ENCODE measurements around the gene HOXD11. TPM values are rescaled to one million over a fixed set of nuclear protein-coding genes. Genes with fewer than 3 reads are reported as not detected.

The HOXD11 gene
- total and polyA plus RNA-seq, 2 donors (not counting 3 experiments of a cell fraction or from before 2014, with no cell fraction given): not detected

- H3K36me3 ChIP-seq (ENCODE audit: control insufficient read depth in 2 of 2, extremely low read depth in 1 of 2, insufficient read depth in 2 of 2, low read length in 2 of 2): no peaks in the 10 kb centered on the region
- no peaks in the 10 kb centered on the region for H3K4me1 ChIP-seq (ENCODE audit: control insufficient read depth, extremely low read depth, insufficient read depth, low read length)
- no peak overlapping the region for H3K4me3 ChIP-seq (replicated peaks in 1 of 3; ENCODE audit: insufficient read depth in 1 of 3, low read depth in 1 of 3, low read length in 3 of 3)
- BruUV-seq (replicated peaks): no TSS peak
- H3K27ac ChIP-seq (ENCODE audit: insufficient read depth, low read depth, low read length): no peak overlapping the region
- H3K79me2 ChIP-seq (ENCODE audit: control insufficient read depth, insufficient read depth, low read length): no peaks in the 10 kb centered on the region
- H2AFZ ChIP-seq (ENCODE audit: low read depth, low read length): no peak overlapping the region
- H3K27me3 ChIP-seq (ENCODE audit: control insufficient read depth in 2 of 2, insufficient read depth in 2 of 2, low read length in 2 of 2): peaks cover 78 to 97% of the 10 kb centered on the region in 2 experiments
- no peaks in the 10 kb centered on the region for H3K9me3 ChIP-seq (replicated peaks; ENCODE audit: control insufficient read depth, insufficient read depth, low read length)
- H3K4me2 ChIP-seq (ENCODE audit: insufficient read depth, low read length): no peak overlapping the region
- TF ChIP-seq EZH2 (IDR thresholded peaks at IDR 0.05; ENCODE audit: borderline replicate concordance, low read depth, low read length, severe bottlenecking) (peak; percentile 7), FOS (IDR thresholded peaks at IDR 0.05; ENCODE audit: borderline replicate concordance, insufficient read depth, low read length) (no peak)
- no peak for DNase-seq (ENCODE audit: low read depth, low spot score)
- no peak overlapping the region for H3K9ac ChIP-seq (replicated peaks; ENCODE audit: extremely low read depth, insufficient read depth, low read length)
- dilution Hi-C loops (cut with MboI; ENCODE audit: extremely low pct_ligation_motif_present, low sequenced_read_pairs) (no loop called here), intact Hi-C loops (cut with micrococcal nuclease) (no loop called here)
- no peak for FAIRE-seq
- H3K9me1 ChIP-seq (replicated peaks; ENCODE audit: control insufficient read depth, extremely low read depth, insufficient read depth, low read length): no peaks in the 10 kb centered on the region
- H4K20me1 ChIP-seq (replicated peaks; ENCODE audit: control insufficient read depth, extremely low read depth, insufficient read depth, low read length): peaks cover 2% of the 10 kb centered on the region
- ChIA-PET CTCF (interaction anchor here (1.4 kb wide), 1 partner anchor 21 kb away, joined by 3 read pairs; no protein-coding TSS in a partner anchor), POLR2A (no interaction called here)
Observed at GRCh38 chr2:176076796-176077195, 30.3 kb upstream of the HOXD11 start.

- Histone ChIP-seq H3K4me2 (ENCODE audit: insufficient read depth, low read length) (no peak overlapping the region), H3K27me3 (ENCODE audit: control insufficient read depth in 2 of 2, insufficient read depth in 2 of 2, low read length in 2 of 2) (peaks cover 79 to 97% of the 10 kb centered on the region in 2 experiments), H3K4me1 (ENCODE audit: control insufficient read depth, extremely low read depth, insufficient read depth, low read length) (no peaks in the 10 kb centered on the region), H2AFZ (ENCODE audit: low read depth, low read length) (no peak overlapping the region), H3K27ac (ENCODE audit: insufficient read depth, low read depth, low read length) (no peak overlapping the region), H3K9me3 (replicated peaks; ENCODE audit: control insufficient read depth, insufficient read depth, low read length) (no peaks in the 10 kb centered on the region), H3K4me3 (replicated peaks in 1 of 3; ENCODE audit: insufficient read depth in 1 of 3, low read depth in 1 of 3, low read length in 3 of 3) (no peak overlapping the region), H3K9me1 (replicated peaks; ENCODE audit: control insufficient read depth, extremely low read depth, insufficient read depth, low read length) (no peaks in the 10 kb centered on the region), H3K9ac (replicated peaks; ENCODE audit: extremely low read depth, insufficient read depth, low read length) (no peak overlapping the region), H4K20me1 (replicated peaks; ENCODE audit: control insufficient read depth, extremely low read depth, insufficient read depth, low read length) (peaks cover 2% of the 10 kb centered on the region), H3K79me2 (ENCODE audit: control insufficient read depth, insufficient read depth, low read length) (no peaks in the 10 kb centered on the region), H3K36me3 (ENCODE audit: control insufficient read depth in 2 of 2, extremely low read depth in 1 of 2, insufficient read depth in 2 of 2, low read length in 2 of 2) (no peaks in the 10 kb centered on the region)
- intact Hi-C loops (cut with micrococcal nuclease): no loop called here
- dilution Hi-C loops (cut with MboI; ENCODE audit: extremely low pct_ligation_motif_present, low sequenced_read_pairs): no loop called here
- TF ChIP-seq GATA2 (IDR thresholded peaks at IDR 0.05; ENCODE audit: insufficient read depth, insufficient read length, low read depth, low read length) (no peak), EZH2 (IDR thresholded peaks at IDR 0.05; ENCODE audit: borderline replicate concordance, low read depth, low read length, severe bottlenecking) (peak; percentile 87), JUN (IDR thresholded peaks at IDR 0.05; ENCODE audit: borderline replicate concordance, insufficient read depth, insufficient read length, low read depth) (no peak), MAX (IDR thresholded peaks at IDR 0.05; ENCODE audit: insufficient read depth, insufficient read length) (no peak), POLR2A (IDR thresholded peaks at IDR 0.05; ENCODE audit: low read depth, low read length) (no peak), POLR2AphosphoS5 (IDR thresholded peaks at IDR 0.05; ENCODE audit: insufficient read depth, low read depth, low read length) (no peak), CTCF (IDR thresholded peaks at IDR 0.05; ENCODE audit: extremely low read depth in 1 of 2, insufficient read depth in 1 of 2, low read depth in 1 of 2, low read length in 2 of 2) (no peak)
- POLR2A ChIA-PET: no interaction called here
- FAIRE-seq (no peak), DNase-seq (ENCODE audit: low read depth, low spot score) (no peak)
- CTCF ChIA-PET: interaction anchor here (1.3 to 2.8 kb wide), 5 partner anchors 8 to 771 kb away, joined by 3 to 19 read pairs (median 10); no protein-coding TSS in a partner anchor
- no TSS peak for BruUV-seq (replicated peaks)
Observed at GRCh38 chr2:176078541-176079284, 28.4 kb upstream of the HOXD11 start.

Measured in endothelial cell of umbilical vein (primary cell).